HK-2 (cell line): ENCODE measurements around the gene NDUFB10.

Source experiments
- DNase-seq: peaks from one replicate; pipeline ENCODE4 v3.0.0-alpha.2; 2018; ENCODE audit not compliant: unreplicated experiment

The NDUFB10 gene

DNA sequence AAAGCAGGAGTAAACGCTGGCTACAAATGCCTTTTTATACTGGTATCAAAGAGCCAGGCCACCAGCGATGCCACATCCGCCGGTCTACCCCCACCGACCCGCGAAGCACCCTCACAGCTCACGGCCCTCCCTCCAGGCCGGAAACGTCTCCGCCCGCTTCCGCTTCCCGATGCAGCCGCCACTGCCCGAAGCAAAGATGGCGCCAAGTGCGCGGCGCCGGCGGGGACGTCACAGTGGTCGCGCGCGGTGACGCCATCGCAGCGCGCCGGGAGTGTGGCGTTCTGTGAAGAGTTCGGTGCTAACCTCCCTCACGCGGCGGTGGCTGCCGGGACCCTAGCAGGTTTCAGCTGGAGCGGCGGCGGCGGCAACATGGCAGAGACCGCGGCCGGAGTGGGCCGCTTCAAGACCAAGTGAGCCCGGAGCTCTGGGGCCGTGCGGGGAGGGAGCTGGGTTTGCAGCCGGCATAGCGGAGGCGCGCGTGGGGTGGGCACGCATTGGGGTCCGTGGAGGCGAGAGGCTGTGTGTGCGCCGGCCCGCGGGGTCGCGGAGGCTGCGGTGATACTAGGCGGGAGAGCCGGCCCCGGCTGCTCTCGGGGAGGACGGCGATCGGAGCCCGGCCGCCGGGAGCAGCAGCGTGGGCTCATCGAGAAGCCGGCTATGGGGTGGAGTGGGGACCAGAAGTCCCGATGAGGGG is 12.6 kb downstream of the NDUFB10 start, which contains the start of gene TBL3:
Gene TBL3 (plus strand): TSS at position 258 of the 694 bp plus-strand sequence. CDS start 112 bp downstream, at position 370.
- peak; percentile 89 for DNase-seq

DNA sequence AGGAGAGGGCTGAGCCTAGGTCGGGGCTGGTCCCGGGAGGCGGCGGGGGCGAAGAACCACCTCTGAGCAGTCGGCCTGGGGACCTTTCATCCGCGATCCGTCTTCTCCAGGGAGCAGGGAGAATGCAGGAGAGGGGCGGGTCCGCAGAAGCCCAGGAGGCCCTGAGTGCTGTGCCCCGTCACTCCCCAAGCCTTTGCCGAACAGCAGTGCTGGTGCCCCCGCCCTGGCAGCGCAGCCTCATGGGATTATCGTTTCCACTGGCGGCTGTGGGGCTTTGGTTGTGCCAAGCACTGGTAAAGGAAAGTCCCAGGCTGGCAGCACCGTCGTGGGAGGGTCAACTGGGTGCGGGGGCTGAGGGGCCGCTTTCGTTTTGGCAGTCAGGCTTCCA is 13.1 kb downstream of the NDUFB10 start:
- peak; percentile 32 for DNase-seq

DNA sequence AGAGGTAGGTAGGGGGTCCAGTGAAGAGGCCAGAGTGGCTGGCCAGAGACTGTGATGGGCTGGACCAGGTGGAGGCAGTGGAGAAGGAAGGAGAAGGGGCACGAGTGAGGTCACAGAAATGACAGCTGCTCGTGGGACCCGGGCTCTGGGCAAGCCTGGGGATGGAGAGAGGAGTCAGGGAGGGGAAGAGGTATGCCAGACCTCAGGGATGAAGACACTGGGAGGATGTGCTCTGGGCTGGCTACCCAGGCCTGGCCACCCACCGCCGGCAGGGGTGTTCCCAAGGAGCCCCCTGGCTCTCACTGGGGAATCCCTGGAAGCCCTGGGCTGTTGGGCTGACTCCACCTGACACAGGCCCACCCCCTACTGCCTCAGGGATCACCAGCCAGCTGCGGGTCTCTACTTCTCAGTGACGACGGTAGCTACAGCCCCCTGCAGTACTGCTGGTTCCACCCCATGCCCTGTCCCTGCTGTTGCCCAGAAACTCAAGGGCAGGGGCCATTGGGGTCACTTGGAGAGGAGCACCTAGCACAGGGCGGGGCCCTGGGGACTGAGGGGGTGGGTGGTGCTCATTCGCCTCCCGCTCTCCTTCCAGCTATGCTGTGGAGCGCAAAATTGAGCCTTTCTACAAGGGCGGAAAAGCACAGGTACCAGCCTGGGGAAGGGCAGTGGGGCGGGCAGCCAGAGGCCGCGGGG is 14.3 kb downstream of the NDUFB10 start:
- DNase-seq = no peak

DNA sequence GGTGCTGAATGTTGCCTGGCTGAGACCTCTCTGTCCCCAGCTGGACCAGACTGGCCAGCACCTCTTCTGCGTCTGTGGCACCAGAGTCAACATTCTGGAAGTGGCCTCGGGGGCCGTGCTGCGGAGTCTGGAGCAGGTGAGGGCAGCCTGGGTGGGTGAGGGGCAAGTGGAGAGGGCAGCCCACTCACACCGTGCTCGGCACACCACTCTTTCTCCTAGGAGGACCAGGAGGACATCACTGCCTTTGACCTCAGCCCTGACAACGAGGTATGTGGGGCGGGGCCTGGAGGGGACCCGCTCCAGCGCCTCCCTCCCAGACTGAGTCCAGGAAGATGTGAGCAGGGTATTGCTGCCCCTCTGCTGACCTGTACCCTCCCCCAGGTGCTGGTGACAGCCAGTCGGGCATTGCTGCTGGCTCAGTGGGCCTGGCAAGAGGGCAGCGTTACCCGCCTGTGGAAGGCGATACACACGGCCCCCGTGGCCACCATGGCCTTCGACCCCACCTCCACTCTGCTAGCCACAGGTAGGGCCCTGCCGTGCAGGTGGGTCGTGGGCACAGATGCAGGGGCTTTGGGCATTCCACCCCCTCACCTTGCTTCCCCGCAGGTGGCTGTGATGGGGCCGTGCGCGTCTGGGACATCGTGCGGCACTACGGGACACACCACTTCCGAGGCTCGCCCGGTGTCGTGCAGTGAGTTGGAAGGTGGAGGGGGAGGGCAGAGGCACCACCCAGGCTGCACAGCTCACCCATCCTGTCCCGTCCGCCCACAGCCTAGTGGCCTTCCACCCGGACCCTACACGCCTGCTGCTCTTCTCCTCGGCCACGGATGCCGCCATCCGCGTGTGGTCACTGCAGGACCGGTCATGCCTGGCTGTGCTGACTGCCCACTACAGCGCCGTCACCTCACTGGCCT is 15.1 kb downstream of the NDUFB10 start:
- DNase-seq = no peak

DNA sequence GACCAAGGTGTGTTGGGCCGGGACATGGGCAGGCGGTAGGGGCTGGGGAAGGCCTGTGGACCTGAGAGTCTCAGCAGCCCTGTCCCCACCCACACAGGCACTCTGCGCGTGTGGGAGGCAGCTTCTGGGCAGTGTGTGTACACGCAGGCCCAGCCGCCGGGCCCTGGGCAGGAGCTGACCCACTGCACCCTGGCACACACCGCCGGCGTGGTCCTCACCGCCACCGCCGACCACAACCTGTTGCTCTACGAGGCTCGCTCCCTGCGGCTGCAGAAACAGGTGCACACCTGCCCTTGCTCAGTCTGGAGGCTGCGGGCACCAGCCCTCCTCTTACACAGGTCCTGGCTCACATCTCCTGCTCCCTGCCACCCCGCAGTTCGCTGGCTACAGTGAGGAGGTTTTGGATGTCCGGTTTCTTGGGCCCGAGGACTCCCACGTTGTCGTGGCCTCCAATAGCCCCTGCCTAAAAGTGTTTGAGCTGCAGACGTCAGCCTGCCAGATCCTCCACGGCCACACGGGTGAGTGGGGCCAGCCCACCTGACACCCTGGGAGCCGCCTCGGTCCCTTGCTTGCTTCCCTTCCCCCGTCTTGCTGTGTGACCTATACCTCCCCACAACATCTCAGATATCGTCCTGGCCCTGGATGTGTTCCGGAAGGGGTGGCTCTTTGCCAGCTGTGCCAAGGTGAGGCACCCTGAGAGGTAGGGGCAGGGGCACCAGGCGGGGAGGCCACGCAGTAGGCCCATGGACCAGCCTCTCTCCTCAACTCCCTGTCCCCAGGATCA is 16.3 kb downstream of the NDUFB10 start:
- no peak for DNase-seq

DNA sequence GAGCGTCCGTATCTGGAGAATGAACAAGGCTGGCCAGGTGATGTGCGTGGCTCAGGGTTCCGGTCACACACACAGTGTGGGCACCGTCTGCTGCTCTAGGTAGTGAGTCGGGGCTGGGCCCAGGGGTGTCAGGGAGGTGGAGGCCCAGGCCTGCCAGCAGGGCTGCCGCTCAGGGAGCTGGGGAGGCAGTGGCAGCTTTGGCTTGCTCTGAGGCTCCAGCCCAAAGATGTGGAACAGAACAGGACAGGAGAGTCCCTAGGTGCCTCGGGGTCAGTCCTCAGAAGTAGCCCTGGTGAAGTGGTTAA is 16.8 kb downstream of the NDUFB10 start:
- DNase-seq = no peak

DNA sequence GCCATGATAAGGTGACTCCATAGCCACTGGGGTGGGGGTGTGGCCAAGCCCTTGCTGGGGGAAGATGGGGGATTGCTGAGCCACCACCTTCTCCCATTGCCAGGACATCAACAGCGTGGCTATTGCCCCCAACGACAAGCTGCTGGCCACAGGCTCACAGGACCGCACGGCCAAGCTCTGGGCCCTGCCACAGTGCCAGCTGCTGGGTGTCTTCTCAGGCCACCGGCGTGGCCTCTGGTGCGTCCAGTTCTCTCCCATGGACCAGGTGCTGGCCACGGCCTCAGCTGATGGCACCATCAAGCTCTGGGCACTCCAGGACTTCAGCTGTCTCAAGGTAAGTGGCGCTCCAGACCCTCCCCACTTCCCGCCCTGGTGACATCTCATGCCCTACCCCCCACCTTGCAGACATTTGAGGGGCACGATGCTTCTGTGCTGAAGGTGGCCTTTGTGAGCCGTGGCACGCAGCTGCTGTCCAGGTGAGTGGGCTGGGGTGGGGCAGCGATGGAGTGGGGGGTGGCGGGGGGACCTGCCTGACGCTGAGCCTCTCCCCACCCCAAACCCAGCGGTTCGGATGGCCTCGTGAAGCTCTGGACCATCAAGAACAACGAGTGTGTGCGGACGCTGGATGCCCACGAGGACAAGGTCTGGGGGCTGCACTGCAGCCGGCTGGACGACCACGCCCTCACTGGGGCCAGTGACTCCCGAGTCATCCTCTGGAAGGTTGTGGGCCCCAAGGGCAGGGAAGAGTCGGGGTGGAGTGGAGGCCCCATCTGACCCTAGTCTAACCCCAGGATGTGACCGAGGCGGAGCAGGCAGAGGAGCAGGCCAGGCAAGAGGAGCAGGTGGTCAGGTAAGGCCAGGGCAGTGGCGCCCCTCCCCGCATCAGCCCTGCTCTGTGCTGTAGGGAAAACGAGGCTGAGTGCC is 17.9 kb downstream of the NDUFB10 start:
- no peak for DNase-seq

DNA sequence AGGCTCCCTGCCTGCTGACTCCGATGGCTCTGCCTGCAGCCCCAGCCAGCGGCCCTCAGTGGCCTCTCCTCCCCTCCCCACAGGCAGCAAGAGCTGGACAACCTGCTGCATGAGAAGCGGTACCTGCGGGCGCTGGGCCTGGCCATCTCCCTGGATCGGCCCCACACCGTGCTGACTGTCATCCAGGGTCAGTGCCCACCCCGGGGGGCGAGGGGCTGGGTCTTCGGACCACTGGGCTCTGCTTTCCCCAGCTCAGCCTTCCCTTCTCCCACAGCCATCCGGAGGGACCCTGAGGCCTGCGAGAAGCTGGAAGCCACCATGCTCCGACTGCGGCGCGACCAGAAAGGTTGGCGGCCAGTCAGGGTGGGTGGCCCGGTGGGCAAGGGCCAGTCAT is 18.5 kb downstream of the NDUFB10 start:
- DNase-seq = no peak

DNA sequence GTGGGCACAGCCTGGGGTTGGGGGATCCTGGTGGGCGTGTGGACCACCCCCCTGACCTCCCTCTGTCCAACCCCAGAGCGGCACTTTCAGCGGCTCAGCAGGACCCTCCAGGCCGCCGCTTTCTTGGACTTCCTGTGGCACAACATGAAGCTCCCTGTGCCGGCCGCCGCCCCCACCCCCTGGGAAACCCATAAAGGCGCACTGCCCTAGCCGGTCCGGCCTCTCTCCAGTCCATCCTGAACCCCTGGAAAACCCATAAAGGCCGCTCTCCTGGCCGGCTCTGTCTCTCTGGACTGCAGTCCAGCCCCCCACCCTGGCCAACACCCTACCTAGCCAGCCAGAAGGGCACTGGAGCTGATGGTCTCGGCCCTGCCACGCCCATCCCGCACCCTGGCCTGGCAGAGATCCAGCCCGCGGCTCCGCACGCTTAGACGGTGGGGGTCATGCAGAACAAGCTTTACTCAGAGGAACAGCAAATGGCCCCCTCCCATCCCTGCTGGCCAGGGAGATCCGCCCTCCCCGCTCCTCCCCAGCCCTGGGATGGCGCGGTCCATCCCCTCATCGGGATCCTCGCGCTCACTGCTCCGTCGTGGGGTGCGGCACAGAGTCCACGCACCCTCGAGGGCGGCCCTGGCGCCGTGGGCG is 19.3 kb downstream of the NDUFB10 start:
- DNase-seq = no peak

DNA sequence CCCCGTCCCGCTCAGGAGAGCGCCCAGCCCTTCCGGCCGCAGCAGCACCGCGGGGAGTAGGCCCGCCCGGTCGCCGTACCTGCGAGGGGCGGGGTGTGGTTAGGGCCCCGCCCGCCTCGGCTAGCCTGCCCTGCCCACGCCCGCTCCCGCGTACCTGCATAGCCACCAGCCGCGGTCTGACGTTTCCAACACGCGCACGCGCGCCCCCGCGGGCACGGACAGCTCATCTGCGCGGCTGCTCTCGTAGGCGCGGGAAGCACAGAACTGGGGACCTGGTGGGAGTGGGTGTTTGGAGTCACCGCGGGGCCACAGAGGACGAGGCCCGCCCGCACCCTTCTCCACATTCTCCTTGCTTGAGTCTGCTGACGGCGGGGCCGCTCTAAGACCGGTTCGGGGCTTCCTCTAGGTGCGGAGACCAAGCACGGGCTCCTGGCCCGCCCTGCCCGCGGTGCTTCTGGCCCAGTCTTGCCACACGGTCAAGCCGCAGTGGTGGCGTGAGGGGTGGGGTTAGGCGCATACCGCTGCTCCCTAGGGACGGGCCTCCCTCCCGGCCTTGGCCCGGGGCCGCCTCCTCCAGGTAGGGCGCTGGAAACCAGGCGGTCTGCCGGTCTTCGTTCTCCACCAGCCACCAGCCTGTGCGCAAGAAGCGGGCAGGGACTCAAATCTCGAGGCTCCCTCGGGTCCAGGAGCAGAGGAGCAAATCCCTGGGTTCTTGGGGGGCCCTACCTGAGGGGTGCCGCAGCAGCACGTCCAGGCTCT is 20.1 kb downstream of the NDUFB10 start:
- DNase-seq = no peak

DNA sequence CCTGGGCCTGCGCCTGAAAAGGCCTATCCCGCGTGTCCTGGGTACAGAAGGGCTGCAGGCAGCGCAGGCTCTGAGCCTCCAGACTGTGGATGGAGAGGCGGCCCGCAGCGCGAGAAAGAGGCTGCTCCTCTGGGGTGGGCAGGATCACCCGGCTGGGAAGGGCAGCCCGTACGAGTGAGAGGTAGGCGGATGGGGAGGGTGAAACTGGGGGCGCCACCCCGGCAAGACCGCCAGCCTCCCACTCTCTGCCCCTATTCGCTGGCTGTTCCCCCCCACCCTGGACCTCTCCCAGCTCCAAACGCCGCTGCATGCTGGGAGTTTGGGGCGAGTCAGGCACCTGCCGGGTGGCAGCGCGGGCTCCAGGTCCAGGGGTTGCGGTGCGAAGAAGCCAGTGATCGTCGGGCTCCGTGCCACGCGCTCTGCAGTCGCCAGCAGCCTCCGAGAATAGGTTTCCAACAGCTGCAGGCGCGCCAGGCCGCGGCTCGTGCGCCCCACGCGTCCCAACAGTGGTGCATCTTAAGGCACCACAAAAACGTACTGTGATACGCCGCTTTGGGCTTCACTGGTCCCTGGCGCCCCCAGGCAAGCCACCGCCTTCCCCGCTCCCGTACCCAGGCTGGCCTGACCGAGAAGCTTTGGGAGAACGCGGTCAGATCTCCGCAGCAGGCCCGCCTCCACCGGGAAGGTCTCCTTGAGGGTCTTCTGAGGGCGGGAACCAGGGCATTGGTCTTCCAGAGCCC is 20.9 kb downstream of the NDUFB10 start:
- DNase-seq = no peak

DNA sequence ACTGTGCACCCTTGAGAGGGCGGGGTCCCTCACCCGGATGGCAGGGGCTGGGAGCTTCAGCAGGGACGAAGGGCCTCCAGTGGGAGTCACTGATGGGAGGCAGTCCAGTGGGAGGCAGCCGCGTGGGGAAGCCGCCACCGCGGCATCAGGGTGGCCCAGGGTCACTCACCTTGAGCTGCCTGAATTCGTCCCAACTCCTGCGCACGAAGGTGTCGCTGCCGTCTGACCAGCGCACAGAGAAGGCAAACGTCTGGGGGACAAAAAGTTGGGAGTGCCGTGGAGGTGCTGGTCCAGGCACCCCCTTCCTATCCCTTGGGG is 21.4 kb downstream of the NDUFB10 start:
- no peak for DNase-seq

DNA sequence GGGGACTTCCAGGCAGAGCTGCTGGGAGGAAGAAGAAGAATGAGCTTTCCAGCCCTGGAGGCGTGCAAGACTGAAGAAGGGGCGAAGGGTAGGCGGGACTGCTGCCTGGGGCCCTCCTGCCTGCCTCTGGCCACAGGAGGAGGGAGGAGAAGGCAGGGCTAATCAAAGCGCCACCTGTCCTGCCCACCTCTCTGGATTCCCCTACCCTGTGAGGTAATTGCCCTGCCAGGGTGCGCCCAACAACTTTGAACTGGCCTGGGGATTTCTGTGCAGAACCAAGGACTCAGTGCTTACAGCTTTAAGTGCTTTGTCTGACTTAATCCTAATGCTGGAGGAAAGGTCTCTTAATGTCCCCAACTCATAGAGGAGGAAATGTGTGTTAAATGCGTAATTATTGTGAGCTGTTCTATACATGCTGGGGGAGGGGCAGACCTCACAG is 22.1 kb downstream of the NDUFB10 start, which contains the start of gene NOXO1:
Gene NOXO1 (minus strand): TSS at position 72 of the 439 bp plus-strand sequence. CDS start 290 bp downstream, outside the sequence.
- no peak for DNase-seq

DNA sequence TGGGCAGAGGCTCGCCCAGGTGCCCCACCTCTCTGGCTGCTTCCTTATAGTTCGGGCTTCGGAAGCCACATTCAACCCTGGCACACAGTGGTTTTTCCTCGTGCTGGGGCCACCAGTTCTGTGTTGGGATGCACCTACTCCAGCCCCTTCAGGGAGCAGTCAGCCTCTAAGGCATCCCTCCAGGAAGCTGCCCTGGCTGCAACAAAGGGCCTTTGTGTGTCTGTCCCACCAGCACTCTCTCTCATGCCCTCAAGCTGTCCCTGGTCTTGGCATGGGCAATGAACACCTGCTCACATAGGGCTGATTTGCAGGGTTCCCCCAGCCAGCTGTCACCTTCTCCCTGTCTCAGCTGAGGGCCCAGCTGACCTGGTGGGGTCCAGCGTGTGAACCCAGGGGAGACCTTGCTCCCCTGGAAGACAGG is 22.7 kb downstream of the NDUFB10 start:
- no peak for DNase-seq

DNA sequence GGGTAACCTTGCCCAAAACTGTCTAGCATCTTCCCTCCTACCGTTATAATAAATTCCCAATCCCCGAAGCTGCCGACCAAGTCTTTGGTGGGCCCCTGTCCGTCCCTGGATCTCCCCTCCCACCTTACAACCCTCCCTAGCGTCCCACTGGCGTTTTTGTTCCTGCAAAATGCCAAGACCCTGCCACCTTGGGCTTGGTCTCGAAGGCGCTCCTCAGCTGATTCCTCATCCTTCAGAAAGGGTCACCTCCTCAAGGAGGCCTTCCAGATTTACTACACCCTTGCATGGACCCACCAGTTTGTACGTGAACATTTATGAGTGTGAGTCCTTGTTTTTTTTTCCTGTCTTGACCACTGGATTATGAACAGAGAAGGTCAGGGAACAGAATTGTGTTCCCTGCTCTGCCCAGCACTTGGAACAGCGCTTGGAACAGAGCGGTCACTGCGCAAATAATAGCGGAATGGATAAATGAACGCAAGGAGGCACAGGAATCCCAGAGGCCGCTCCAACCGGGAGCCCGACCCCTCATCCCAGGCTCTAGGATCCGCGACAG is 23.7 kb downstream of the NDUFB10 start:
- DNase-seq = no peak

DNA sequence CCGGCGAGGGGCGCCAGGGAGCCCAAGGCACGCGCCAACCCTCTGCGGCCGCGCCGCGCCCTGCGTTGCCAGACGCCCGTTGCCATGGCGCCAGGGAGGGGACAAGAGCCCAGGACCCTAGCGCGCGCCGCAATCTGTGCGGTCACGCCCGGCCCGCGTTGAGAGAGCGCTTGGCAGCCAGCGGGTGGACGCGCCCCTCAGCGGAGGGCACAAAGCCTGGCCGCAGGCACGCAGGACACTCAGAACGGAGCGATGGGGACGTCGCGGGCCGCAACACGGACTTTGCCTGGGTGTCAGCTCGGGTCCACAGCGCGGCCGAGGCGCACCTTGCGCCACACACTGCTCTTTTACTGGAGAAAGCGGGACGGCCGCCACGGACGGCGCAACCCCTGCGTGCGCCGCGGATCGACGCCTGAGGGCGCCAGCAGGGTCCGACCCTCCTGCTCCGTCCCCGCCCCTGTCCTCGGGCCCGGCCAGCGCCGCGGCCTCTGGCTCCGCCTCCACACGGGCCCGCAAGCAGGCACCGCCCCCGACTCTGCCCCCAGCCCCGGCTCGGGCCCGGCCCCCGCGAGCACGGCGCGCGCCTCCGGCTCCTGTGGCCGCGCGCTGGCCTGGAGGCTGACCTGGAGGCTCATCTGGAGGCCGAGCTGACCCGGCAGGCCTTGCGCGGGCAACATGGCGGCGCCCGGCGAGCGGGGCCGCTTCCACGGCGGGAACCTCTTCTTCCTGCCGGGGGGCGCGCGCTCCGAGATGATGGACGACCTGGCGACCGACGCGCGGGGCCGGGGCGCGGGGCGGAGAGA is 24.4 kb downstream of the NDUFB10 start, which contains the start of gene GFER:
Gene GFER (plus strand): TSS at position 650 of the 803 bp plus-strand sequence. CDS start 26 bp downstream, at position 676.
- DNase-seq = peak; percentile 90
